ENCODE data around the gene TEX26. TPM values are rescaled to one million over a fixed set of nuclear protein-coding genes. Genes with fewer than 3 reads are reported as not detected.

The TEX26 gene
- total and polyA plus RNA-seq, 10 of the 15 experiments (the other 5 are each of a cell fraction or from before 2014, with no cell fraction given): not detected

GRCh38 chr13:31012655-31013024, 80.2 kb downstream of the TEX26 start:
- intact Hi-C loops (cut with micrococcal nuclease; ENCODE audit: unreplicated experiment) (no loop called here), in situ Hi-C loops (cut with MboI) (no loop called here)
- POLR2A ChIA-PET: no interaction called here
- RAD21 ChIA-PET (ENCODE audit: unreplicated experiment): no interaction called here
- Histone ChIP-seq H3K79me2 (ENCODE audit: control insufficient read depth, insufficient read depth, low read length) (no peaks in the 10 kb centered on the region), H3K27me3 (replicated peaks in 1 of 2; ENCODE audit: control insufficient read depth in 2 of 2, insufficient read depth in 2 of 2, low read length in 1 of 2) (no peaks in the 10 kb centered on the region), H3K9me3 (replicated peaks; ENCODE audit: control insufficient read depth, insufficient read depth, low read length) (no peaks in the 10 kb centered on the region), H3K4me3 (no peak overlapping the region), H3K36me3 (ENCODE audit: control insufficient read depth in 2 of 2, insufficient read depth in 2 of 2, low read length in 1 of 2) (no peaks in the 10 kb centered on the region), H3K9ac (ENCODE audit: control insufficient read depth, insufficient read depth, low read length) (no peak overlapping the region), H4K20me1 (ENCODE audit: control insufficient read depth, insufficient read depth) (no peaks in the 10 kb centered on the region), H2AFZ (ENCODE audit: control insufficient read depth, low read depth, low read length) (no peak overlapping the region), H3K4me1 (ENCODE audit: control insufficient read depth, insufficient read depth, low read length) (peaks cover 14% of the 10 kb centered on the region), H3K27ac (ENCODE audit: control insufficient read depth, insufficient read depth) (no peak overlapping the region), H3K4me2 (ENCODE audit: control insufficient read depth, insufficient read depth) (no peak overlapping the region)
- SMC1A ChIA-PET (ENCODE audit: uncharacterized antibody, unreplicated experiment): no interaction called here
- DNase-seq (ENCODE audit: low read depth, low spot score): no peak
- CTCF ChIA-PET: interaction anchor here (5.1 kb wide), 1 partner anchor 33 kb away, joined by 16 read pairs; no protein-coding TSS in a partner anchor
- BruUV-seq (replicated peaks): no TSS peak
- ATAC-seq: no peak
- TF ChIP-seq EGR1 (IDR thresholded peaks at IDR 0.05; ENCODE audit: borderline replicate concordance in 1 of 2, low read depth in 2 of 2, low read length in 2 of 2): no peak
- no peak for TF ChIP-seq TCF3 (IDR thresholded peaks at IDR 0.05; ENCODE audit: borderline replicate concordance, insufficient read depth, low read depth, low read length)
- TF ChIP-seq CTCF (IDR thresholded peaks at IDR 0.05 in 2 of 3, conservative IDR thresholded peaks at IDR 0.05 in 1 of 3; ENCODE audit: control insufficient read depth in 2 of 3, extremely low read depth in 1 of 3, insufficient read depth in 1 of 3, low read depth in 3 of 3, low read length in 3 of 3): peak in 2 of 3 experiments; percentile 5 to 9; a peak in 2 of 6 replicates
- no peak for TF ChIP-seq SMARCA5 (IDR thresholded peaks at IDR 0.05)
- TF ChIP-seq BCL11A (IDR thresholded peaks at IDR 0.05; ENCODE audit: low read depth, low read length): no peak
- WGBS (ENCODE audit: insufficient coverage, insufficient replicate concordance, low lambda C conversion rate, missing lambda C conversion rate): 8% methylated on average over 2 of the region's 2 CpGs
- no peak for FAIRE-seq

GRCh38 chr13:31014456-31014855, 82.0 kb downstream of the TEX26 start:
- TF ChIP-seq MLLT1 (IDR thresholded peaks at IDR 0.05) (no peak), IRF3 (IDR thresholded peaks at IDR 0.05) (no peak), NR2F1 (conservative IDR thresholded peaks at IDR 0.05) (no peak), CHD4 (IDR thresholded peaks at IDR 0.05) (no peak), ATF7 (IDR thresholded peaks at IDR 0.05; ENCODE audit: low read depth) (no peak)
- no TSS peak for BruUV-seq (replicated peaks)
- H3K27ac ChIP-seq (ENCODE audit: control insufficient read depth, insufficient read depth): no peak overlapping the region
- H3K4me1 ChIP-seq (ENCODE audit: control insufficient read depth, insufficient read depth, low read length): peaks cover 14% of the 10 kb centered on the region; the same call in 1 of the 2 replicates
- no peak for DNase-seq (ENCODE audit: low read depth, low spot score)
- H3K9me3 ChIP-seq (replicated peaks; ENCODE audit: control insufficient read depth, insufficient read depth, low read length): no peaks in the 10 kb centered on the region
- RAD21 ChIA-PET (ENCODE audit: unreplicated experiment): interaction anchor here (1.4 kb wide), 1 partner anchor 30 kb away, joined by 5 read pairs; no protein-coding TSS in a partner anchor
- FAIRE-seq: no peak
- no peak for ATAC-seq
- H3K36me3 ChIP-seq (ENCODE audit: control insufficient read depth in 2 of 2, insufficient read depth in 2 of 2, low read length in 1 of 2): no peaks in the 10 kb centered on the region
- no peaks in the 10 kb centered on the region for H3K27me3 ChIP-seq (replicated peaks in 1 of 2; ENCODE audit: control insufficient read depth in 2 of 2, insufficient read depth in 2 of 2, low read length in 1 of 2)
- no peaks in the 10 kb centered on the region for H4K20me1 ChIP-seq (ENCODE audit: control insufficient read depth, insufficient read depth)
- H3K9ac ChIP-seq (ENCODE audit: control insufficient read depth, insufficient read depth, low read length): no peak overlapping the region
- WGBS (ENCODE audit: insufficient coverage, insufficient replicate concordance, low lambda C conversion rate, missing lambda C conversion rate): 100% methylated on average over 1 of the region's 1 CpG
- SMC1A ChIA-PET (ENCODE audit: uncharacterized antibody, unreplicated experiment): interaction anchor here (1.8 kb wide), 1 partner anchor 30 kb away, joined by 6 read pairs; no protein-coding TSS in a partner anchor
- POLR2A ChIA-PET: no interaction called here
- intact Hi-C loops (cut with micrococcal nuclease; ENCODE audit: unreplicated experiment): no loop called here
- H3K4me3 ChIP-seq: no peak overlapping the region
- no peak overlapping the region for H3K4me2 ChIP-seq (ENCODE audit: control insufficient read depth, insufficient read depth)
- no peak overlapping the region for H2AFZ ChIP-seq (ENCODE audit: control insufficient read depth, low read depth, low read length)
- no peaks in the 10 kb centered on the region for H3K79me2 ChIP-seq (ENCODE audit: control insufficient read depth, insufficient read depth, low read length)
- CTCF ChIA-PET: interaction anchor here (1.3 to 1.4 kb wide), 2 partner anchors 30 to 35 kb away, joined by 5 read pairs; no protein-coding TSS in a partner anchor
- in situ Hi-C loops (cut with MboI): no loop called here

Data from GM12878 (cell line).